Chondrocyte (in vitro differentiated cells): Measurements from ENCODE around the gene BORCS8. TPM values are rescaled to one million over a fixed set of nuclear protein-coding genes. Genes with fewer than 3 reads are reported as not detected.
A peak's percentile ranks its signal among the peaks of the same experiment; 100 is the strongest.

Experiments used
- DNase-seq: peaks from one replicate; pipeline ENCODE4 v3.0.0; 2021; ENCODE audit warnings: mixed read lengths, low spot score
- H3K27ac Mint-ChIP-seq: one replicate; pipeline ENCODE4 v1.8.0; 2021; ENCODE audit warnings: mild to moderate bottlenecking, moderate library complexity, mixed read lengths; ENCODE audit not compliant: unreplicated experiment
- H3K27me3 Mint-ChIP-seq: 2 replicates; pipeline ENCODE4 v1.8.0; 2021; ENCODE audit warnings: low read depth, mixed read lengths
- H3K36me3 Mint-ChIP-seq: 2 replicates; pipeline ENCODE4 v1.8.0; 2021; ENCODE audit warnings: low read depth, mixed read lengths
- H3K4me1 Mint-ChIP-seq: 2 replicates; pipeline ENCODE4 v1.8.0; 2021; ENCODE audit warnings: low read depth, mild to moderate bottlenecking, mixed read lengths
- H3K4me3 Mint-ChIP-seq: one replicate; pipeline ENCODE4 v1.8.0; 2021; ENCODE audit warnings: mild to moderate bottlenecking, moderate library complexity, mixed read lengths; ENCODE audit not compliant: unreplicated experiment
- H3K9me3 Mint-ChIP-seq: 2 replicates; pipeline ENCODE4 v1.8.0; 2021; ENCODE audit warnings: low read depth, mixed read lengths
- total RNA-seq: library from RNA; stranded (reverse); gene quantifications from 3 replicates; pipeline ENCODE4 v1.2.1, GENCODE V29; 2021
- TF ChIP-seq, protein P1 (sequence below): fragments of 200-600 bp; sonication (generic); IDR thresholded peaks from 2 replicates; pipeline ENCODE4 v1.5.0; 2021; ENCODE audit warnings: antibody characterized with exemption, mild to moderate bottlenecking, moderate library complexity

The BORCS8 gene
- total RNA-seq, 1 donor from 2014 or later = 14.5 TPM

DNA sequence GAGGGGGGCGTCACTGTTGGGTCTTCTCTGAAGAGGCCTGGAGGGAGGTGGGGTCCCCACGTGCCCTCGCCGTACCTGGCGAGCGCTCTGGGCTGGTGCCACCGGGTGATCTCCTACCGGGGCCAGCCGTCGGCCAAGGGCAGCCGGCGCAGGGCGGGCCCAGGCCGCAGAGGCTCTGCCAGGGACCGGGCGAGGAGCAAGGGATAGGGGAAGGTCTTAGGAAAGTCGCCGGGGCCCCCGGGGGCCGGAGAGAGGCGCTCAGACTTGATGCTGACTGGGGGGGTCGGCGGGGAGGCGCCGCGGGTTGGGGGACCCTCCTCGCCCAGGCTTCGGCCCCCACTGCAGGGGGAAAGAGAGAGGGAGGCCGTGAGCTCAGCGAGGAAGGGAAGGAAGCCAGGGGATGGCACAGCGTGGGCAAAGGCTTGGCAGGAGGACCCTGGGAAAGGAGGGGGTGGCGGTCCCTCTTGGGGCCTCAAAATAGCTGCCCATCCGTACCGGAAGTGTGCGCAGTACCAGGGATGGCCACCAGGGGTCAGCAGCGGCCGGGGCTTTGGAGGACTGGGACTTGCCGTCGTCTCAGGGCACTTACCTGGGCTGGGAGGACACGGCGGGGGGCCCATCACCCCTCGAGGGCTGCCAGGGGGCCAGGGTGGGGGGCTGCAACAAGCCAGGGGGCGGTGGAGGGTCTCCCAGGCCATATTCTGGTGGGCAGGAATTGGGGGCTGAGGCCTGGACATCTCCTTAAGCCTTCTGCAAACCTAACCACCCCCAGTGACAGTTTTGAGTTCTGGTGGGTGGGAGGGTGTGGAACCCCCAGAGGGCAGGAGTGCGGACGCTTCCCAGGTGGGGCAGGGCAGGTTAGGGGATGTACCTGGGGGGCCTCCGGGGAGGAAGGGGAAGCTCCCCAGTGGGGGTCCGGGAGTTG, 46.0 kb downstream of the BORCS8 start:
- TF ChIP-seq, protein P1, sequence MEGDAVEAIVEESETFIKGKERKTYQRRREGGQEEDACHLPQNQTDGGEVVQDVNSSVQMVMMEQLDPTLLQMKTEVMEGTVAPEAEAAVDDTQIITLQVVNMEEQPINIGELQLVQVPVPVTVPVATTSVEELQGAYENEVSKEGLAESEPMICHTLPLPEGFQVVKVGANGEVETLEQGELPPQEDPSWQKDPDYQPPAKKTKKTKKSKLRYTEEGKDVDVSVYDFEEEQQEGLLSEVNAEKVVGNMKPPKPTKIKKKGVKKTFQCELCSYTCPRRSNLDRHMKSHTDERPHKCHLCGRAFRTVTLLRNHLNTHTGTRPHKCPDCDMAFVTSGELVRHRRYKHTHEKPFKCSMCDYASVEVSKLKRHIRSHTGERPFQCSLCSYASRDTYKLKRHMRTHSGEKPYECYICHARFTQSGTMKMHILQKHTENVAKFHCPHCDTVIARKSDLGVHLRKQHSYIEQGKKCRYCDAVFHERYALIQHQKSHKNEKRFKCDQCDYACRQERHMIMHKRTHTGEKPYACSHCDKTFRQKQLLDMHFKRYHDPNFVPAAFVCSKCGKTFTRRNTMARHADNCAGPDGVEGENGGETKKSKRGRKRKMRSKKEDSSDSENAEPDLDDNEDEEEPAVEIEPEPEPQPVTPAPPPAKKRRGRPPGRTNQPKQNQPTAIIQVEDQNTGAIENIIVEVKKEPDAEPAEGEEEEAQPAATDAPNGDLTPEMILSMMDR = peak; percentile 88
- no peak for DNase-seq
- Mint-ChIP-seq H3K9me3 (no peaks in the 10 kb centered on the region), H3K36me3 (no peaks in the 10 kb centered on the region), H3K4me3 (no peak overlapping the region), H3K27ac (no peak overlapping the region), H3K27me3 (no peaks in the 10 kb centered on the region), H3K4me1 (no peaks in the 10 kb centered on the region)

DNA sequence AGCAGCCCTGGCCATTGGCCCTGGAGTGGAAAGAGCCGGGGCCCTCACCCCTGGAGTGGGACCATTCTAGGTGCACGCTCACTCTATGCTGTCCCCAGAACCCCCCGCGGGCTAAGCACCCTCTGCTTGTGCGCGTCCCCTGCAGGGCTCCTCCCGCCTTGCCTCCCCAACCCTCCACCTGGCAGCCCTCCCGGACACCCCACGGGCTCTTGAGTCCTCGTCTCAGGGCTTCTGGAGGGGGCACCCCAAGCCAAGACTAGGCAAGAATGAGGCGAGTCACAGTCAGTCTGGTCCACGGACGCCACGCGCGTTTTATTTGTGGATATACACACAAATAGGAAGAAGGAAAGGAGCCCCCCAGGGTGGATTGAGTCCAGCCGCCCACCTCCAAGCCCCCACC, 46.7 kb downstream of the BORCS8 start:
- TF ChIP-seq, protein P1 = no peak
- H3K4me1 Mint-ChIP-seq = no peaks in the 10 kb centered on the region
- no peaks in the 10 kb centered on the region for H3K36me3 Mint-ChIP-seq
- no peak overlapping the region for H3K27ac Mint-ChIP-seq
- no peaks in the 10 kb centered on the region for H3K9me3 Mint-ChIP-seq
- H3K4me3 Mint-ChIP-seq = no peak overlapping the region
- H3K27me3 Mint-ChIP-seq = no peaks in the 10 kb centered on the region
- no peak for DNase-seq

DNA sequence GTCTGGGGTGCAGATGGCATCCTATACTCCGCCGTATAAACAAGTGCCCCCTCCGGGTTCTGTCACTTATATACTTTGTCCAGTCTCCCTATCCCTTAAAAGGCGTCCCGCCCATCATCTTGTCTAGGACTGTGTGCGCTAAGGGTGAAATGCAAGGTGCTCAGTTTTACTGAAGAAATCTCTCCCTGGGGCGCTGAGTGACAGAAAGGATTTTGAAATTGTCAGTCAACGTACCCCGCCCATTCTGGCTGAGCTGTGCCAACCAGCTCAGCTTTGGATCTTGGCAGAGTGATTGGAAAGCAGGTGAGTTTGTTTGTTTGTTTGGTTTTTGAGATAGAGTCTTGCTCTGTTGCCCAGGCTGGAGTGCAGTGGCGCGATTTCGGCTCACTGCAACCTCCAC, 49.6 kb downstream of the BORCS8 start:
- Mint-ChIP-seq H3K4me1 (peaks cover 13% of the 10 kb centered on the region), H3K4me3 (no peak overlapping the region), H3K27me3 (no peaks in the 10 kb centered on the region), H3K36me3 (no peaks in the 10 kb centered on the region), H3K9me3 (no peaks in the 10 kb centered on the region), H3K27ac (no peak overlapping the region)
- no peak for DNase-seq
- TF ChIP-seq, protein P1 = no peak

DNA sequence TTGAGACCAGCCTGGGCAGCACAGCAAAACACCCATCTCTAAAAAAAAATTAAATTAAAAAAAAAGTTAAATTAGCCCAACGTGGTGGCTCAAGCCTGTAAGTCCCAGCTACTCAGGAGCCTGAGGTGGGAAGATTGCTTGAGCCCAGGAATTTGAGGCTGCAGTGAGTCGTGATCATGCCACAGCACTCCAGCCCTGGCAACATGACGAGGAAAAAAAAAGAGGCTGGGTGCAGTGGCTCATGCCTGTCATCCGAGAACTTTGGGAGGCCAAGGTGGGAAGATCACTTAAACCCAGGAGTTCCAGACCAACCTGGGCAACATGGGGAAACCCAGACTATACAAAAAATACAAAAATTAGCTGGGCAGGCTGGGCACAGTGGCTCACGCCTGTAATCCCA, 51.5 kb downstream of the BORCS8 start:
- Mint-ChIP-seq H3K4me3 (no peak overlapping the region), H3K27ac (no peak overlapping the region), H3K27me3 (no peaks in the 10 kb centered on the region), H3K36me3 (no peaks in the 10 kb centered on the region), H3K4me1 (peaks cover 18% of the 10 kb centered on the region), H3K9me3 (no peaks in the 10 kb centered on the region)
- TF ChIP-seq, protein P1 = no peak
- DNase-seq = no peak

DNA sequence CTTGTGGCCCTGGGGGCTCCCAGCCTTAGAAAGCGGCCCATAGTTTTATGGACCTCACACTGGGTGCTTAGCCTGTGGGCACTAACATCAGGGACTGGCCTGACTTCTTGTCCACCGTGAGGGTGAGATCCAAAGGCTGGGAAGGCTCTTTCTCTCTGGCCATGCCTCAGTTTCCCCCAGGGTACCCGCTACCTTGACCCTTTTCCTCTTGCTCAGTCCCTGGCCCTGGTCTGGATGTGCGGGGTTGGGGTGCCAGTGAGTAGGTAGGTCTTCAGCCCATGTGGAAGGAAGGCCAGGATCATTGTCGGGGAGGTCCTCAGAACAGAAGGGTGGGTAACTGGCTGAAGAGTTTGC, 52.1 kb downstream of the BORCS8 start:
- H3K27ac Mint-ChIP-seq = no peak overlapping the region

More for the DNA sequence above, 52.1 kb downstream of the BORCS8 start:
- no peak for DNase-seq
- H3K36me3 Mint-ChIP-seq = no peaks in the 10 kb centered on the region
- TF ChIP-seq, protein P1 = peak; percentile 64
- H3K27me3 Mint-ChIP-seq = no peaks in the 10 kb centered on the region
- no peaks in the 10 kb centered on the region for H3K9me3 Mint-ChIP-seq
- H3K4me3 Mint-ChIP-seq = no peak overlapping the region
- H3K4me1 Mint-ChIP-seq = peaks cover 18% of the 10 kb centered on the region
